Right lobe of liver (tissue), 4 donors: ENCODE data around the gene ATF7.
"Not testable (repeated sequence)": the region's sequence is repeated elsewhere in the genome, so short reads cannot be mapped to it uniquely, and the experiment has no call there.

Experiments used
- CTCF ChIP-seq, 4 donors: fragments of 200-600 bp in 3 of 4; fragments of 450-650 bp in 1 of 4; IDR thresholded peaks; one replicate each; pipeline versions ENCODE4 v1.5.1 to v1.8.0; 2016 to 2022; ENCODE audit warnings: antibody characterized with exemption in 4 of 4, mild to moderate bottlenecking in 2 of 4
- POLR2A ChIP-seq: fragments of 450-650 bp; IDR thresholded peaks from one replicate; pipeline ENCODE4 v1.6.1; 2017; ENCODE audit warnings: antibody characterized with exemption, mild to moderate bottlenecking
- donor health status: DM: no; HTN: no; CAD: no.
- donor health status: DM: no; HTN: no; CAD: no.
- donor health status: DM: no; HTN: yes; CAD: no.

GRCh38 chr12:53606688-53607087 is 19.5 kb downstream of the ATF7 start:
- TF ChIP-seq CTCF (IDR thresholded peaks at IDR 0.05); POLR2A: not testable (repeated sequence)
